Right lobe of liver (tissue), 4 donors: ENCODE results near the gene SLC16A9.

Source experiments
- POLR2A ChIP-seq: fragments of 450-650 bp; IDR thresholded peaks from one replicate; pipeline ENCODE4 v1.6.1; 2017; ENCODE audit warnings: antibody characterized with exemption, mild to moderate bottlenecking
- TF ChIP-seq, protein P1 (sequence below), 4 donors: fragments of 200-600 bp in 3 of 4; fragments of 450-650 bp in 1 of 4; IDR thresholded peaks; one replicate each; pipeline versions ENCODE4 v1.5.1 to v1.8.0; 2016 to 2022; ENCODE audit warnings: antibody characterized with exemption in 4 of 4, mild to moderate bottlenecking in 2 of 4
- donor health status: DM: no; HTN: no; CAD: no.
- donor health status: DM: no; HTN: no; CAD: no.
- donor health status: DM: no; HTN: yes; CAD: no.

DNA sequence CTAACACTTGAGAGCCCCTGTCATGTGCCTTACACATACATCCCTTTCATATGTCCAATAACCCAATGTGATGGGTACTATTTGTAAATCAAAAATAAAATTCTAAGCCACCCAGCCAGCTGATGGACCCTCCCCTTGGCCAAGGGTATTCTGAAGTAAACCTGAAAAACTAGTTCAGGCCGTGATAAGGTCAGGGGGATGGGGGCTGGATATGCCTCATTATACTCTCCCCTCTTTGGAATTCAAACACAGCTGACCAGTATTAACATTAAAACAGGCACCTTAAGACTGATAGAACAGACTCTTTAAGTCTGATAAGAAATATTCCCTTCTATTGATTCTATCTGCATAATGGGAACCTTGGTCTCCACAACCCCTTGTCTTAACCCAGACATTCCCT is 51.9 kb downstream of the SLC16A9 start:
- TF ChIP-seq, protein P1, sequence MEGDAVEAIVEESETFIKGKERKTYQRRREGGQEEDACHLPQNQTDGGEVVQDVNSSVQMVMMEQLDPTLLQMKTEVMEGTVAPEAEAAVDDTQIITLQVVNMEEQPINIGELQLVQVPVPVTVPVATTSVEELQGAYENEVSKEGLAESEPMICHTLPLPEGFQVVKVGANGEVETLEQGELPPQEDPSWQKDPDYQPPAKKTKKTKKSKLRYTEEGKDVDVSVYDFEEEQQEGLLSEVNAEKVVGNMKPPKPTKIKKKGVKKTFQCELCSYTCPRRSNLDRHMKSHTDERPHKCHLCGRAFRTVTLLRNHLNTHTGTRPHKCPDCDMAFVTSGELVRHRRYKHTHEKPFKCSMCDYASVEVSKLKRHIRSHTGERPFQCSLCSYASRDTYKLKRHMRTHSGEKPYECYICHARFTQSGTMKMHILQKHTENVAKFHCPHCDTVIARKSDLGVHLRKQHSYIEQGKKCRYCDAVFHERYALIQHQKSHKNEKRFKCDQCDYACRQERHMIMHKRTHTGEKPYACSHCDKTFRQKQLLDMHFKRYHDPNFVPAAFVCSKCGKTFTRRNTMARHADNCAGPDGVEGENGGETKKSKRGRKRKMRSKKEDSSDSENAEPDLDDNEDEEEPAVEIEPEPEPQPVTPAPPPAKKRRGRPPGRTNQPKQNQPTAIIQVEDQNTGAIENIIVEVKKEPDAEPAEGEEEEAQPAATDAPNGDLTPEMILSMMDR (IDR thresholded peaks at IDR 0.05) = no peak
- TF ChIP-seq POLR2A = no peak
